Astrocyte (in vitro differentiated cells and primary cell): Measurements from ENCODE around the gene LRRC2.

ENCODE experiments used
- CTCF ChIP-seq: IDR thresholded peaks from 2 replicates; pipeline ENCODE4 v1.5.1; 2011; ENCODE audit warnings: low read depth, mild to moderate bottlenecking, inconsistent platforms, low read length, moderate library complexity; ENCODE audit not compliant: insufficient read depth
- EZH2 ChIP-seq: IDR thresholded peaks from 2 replicates; pipeline ENCODE4 v1.6.1; 2012; ENCODE audit warnings: mild to moderate bottlenecking, low read length, inconsistent platforms; ENCODE audit not compliant: insufficient read depth

GRCh38 chr3:46566040-46566641 lies at the start of gene LRRC2:
- TF ChIP-seq CTCF (no peak), EZH2 (no peak)
